ENCODE data around the gene NETO1.

NETO1 gene

GRCh38 chr18:72867746-72868584 is at the start of gene NETO1:
TSS of gene NETO1 (minus strand) at chr18:72867987. CDS start at chr18:72867291, 696 bp downstream.
- H3K27ac ChIP-seq, result no peak within 1 kb of the TSS
- DNase-seq (ENCODE audit: low read depth, low spot score), result no peak

- DNase-seq (ENCODE audit: low read depth, low spot score), result no peak
Observed at GRCh38 chr18:72910045-72910444, 42.3 kb upstream of the NETO1 start.

GRCh38 chr18:72908181-72908580 is 40.4 kb upstream of the NETO1 start:
- no peak for DNase-seq (ENCODE audit: low read depth, low spot score)
- H3K27ac ChIP-seq, result no peak overlapping the region

More at GRCh38 chr18:72910045-72910444, 42.3 kb upstream of the NETO1 start:
- H3K27ac ChIP-seq, result no peak overlapping the region

GRCh38 chr18:72903033-72903432 is 35.2 kb upstream of the NETO1 start:
- no peak for DNase-seq (ENCODE audit: low read depth, low spot score)
- H3K27ac ChIP-seq, result no peak overlapping the region

- DNase-seq (ENCODE audit: low read depth, low spot score), result no peak
- no peak overlapping the region for H3K27ac ChIP-seq
Observed at GRCh38 chr18:72899338-72899737, 31.6 kb upstream of the NETO1 start.

GRCh38 chr18:72898870-72899269 is 31.1 kb upstream of the NETO1 start:
- no peak for DNase-seq (ENCODE audit: low read depth, low spot score)
- no peak overlapping the region for H3K27ac ChIP-seq

GRCh38 chr18:72895548-72895947 is 27.8 kb upstream of the NETO1 start:
- no peak overlapping the region for H3K27ac ChIP-seq
- DNase-seq (ENCODE audit: low read depth, low spot score), result no peak

GRCh38 chr18:72878561-72878960 is 10.8 kb upstream of the NETO1 start:
- no peak for DNase-seq (ENCODE audit: low read depth, low spot score)
- no peak overlapping the region for H3K27ac ChIP-seq

GRCh38 chr18:72878143-72878542 is 10.4 kb upstream of the NETO1 start:
- no peak overlapping the region for H3K27ac ChIP-seq
- no peak for DNase-seq (ENCODE audit: low read depth, low spot score)

GRCh38 chr18:72871091-72871490 is 3.3 kb upstream of the NETO1 start:
- no peak for DNase-seq (ENCODE audit: low read depth, low spot score)
- H3K27ac ChIP-seq, result no peak overlapping the region

GRCh38 chr18:72869226-72870185 is 1.7 kb upstream of the NETO1 start:
- DNase-seq (ENCODE audit: low read depth, low spot score), result no peak
- no peak overlapping the region for H3K27ac ChIP-seq

- H3K27ac ChIP-seq, result no peak overlapping the region
- DNase-seq (ENCODE audit: low read depth, low spot score), result no peak
Observed at GRCh38 chr18:72868585-72869225, 918 bp upstream of the NETO1 start.

- no peak overlapping the region for H3K27ac ChIP-seq
- no peak for DNase-seq (ENCODE audit: low read depth, low spot score)
Observed at GRCh38 chr18:72866901-72867745, 664 bp downstream of the NETO1 start.

GRCh38 chr18:72866442-72866900 is 1.3 kb downstream of the NETO1 start:
- H3K27ac ChIP-seq, result no peak overlapping the region
- DNase-seq (ENCODE audit: low read depth, low spot score), result no peak

GRCh38 chr18:72863754-72864153 is 4.0 kb downstream of the NETO1 start:
- no peak overlapping the region for H3K27ac ChIP-seq
- no peak for DNase-seq (ENCODE audit: low read depth, low spot score)

- DNase-seq (ENCODE audit: low read depth, low spot score), result no peak
- H3K27ac ChIP-seq, result no peak overlapping the region
Observed at GRCh38 chr18:72859088-72859487, 8.7 kb downstream of the NETO1 start.

GRCh38 chr18:72849671-72850070 is 18.1 kb downstream of the NETO1 start:
- H3K27ac ChIP-seq, result peak overlapping the region; percentile 76
- no peak for DNase-seq (ENCODE audit: low read depth, low spot score)

- DNase-seq (ENCODE audit: low read depth, low spot score), result peak; percentile 91
- peak overlapping the region; percentile 76 for H3K27ac ChIP-seq
Observed at GRCh38 chr18:72848503-72849237, 19.1 kb downstream of the NETO1 start.

GRCh38 chr18:72847771-72848170 is 20.0 kb downstream of the NETO1 start:
- peak overlapping the region; percentile 76 for H3K27ac ChIP-seq
- DNase-seq (ENCODE audit: low read depth, low spot score), result no peak
